Right lobe of liver (tissue), 6 donors: Measurements from ENCODE around the gene JAKMIP1. TPM values are rescaled to one million over a fixed set of nuclear protein-coding genes. Genes with fewer than 3 reads are reported as not detected.

ENCODE experiments used
- ATAC-seq, 4 donors: fragments of 200-7000 bp; cut with Tn5 transposase; one replicate each; pipeline ENCODE4 v1.9.1; 2020; ENCODE audit warnings: mild to moderate bottlenecking in 4 of 4, moderate library complexity in 4 of 4
- DNase-seq, 3 donors: peaks; one replicate each; pipeline ENCODE4 v3.0.0-alpha.2; 2020
- H3K27ac ChIP-seq, 3 donors: fragments of 200-600 bp; one replicate each; pipeline ENCODE4 v1.8.0; 2022
- H3K27me3 ChIP-seq, 2 donors: fragments of 200-600 bp; one replicate each; pipeline ENCODE4 v1.8.0; 2022
- H3K36me3 ChIP-seq, 4 donors: fragments of 200-600 bp; sonication (generic) in 1 of 4; one replicate each; pipeline versions ENCODE4 v1.5.1 to v1.8.0; 2017 to 2022; ENCODE audit warnings: control low read depth in 1 of 4
- H3K4me1 ChIP-seq, 4 donors: fragments of 200-600 bp; sonication (generic) in 1 of 4; one replicate each; pipeline versions ENCODE4 v1.5.1 to v1.8.0; 2017 to 2022; ENCODE audit warnings: control low read depth in 1 of 4
- H3K4me3 ChIP-seq, 3 donors: fragments of 200-600 bp; one replicate each; pipeline ENCODE4 v1.8.0; 2022
- H3K9me3 ChIP-seq, 4 donors: fragments of 200-600 bp; sonication (generic) in 1 of 4; one replicate each; pipeline versions ENCODE4 v1.5.1 to v1.8.0; 2017 to 2022; ENCODE audit warnings: control low read depth in 1 of 4
- CTCF ChIP-seq, 4 donors: fragments of 200-600 bp in 3 of 4; fragments of 450-650 bp in 1 of 4; IDR thresholded peaks; one replicate each; pipeline versions ENCODE4 v1.5.1 to v1.8.0; 2016 to 2022; ENCODE audit warnings: antibody characterized with exemption in 4 of 4, mild to moderate bottlenecking in 2 of 4
- POLR2A ChIP-seq: fragments of 450-650 bp; IDR thresholded peaks from one replicate; pipeline ENCODE4 v1.6.1; 2017; ENCODE audit warnings: antibody characterized with exemption, mild to moderate bottlenecking
- whole genome bisulfite sequencing: methylation state at CpG from one replicate; pipeline ENCODE4 v1.1.6; 2018; ENCODE audit warnings: low coverage, low lambda C conversion rate; ENCODE audit not compliant: insufficient coverage; ENCODE audit errors: missing lambda C conversion rate; 5-methylcytosine and 5-hydroxymethylcytosine counted together
- intact Hi-C, 2 donors: fragments of 100-400 bp; cut with DNase I; formaldehyde crosslinking; loops; one replicate each; pipeline versions ENCODE4 v1.11.2 to v1.14.1; 2022
- total RNA-seq, 6 experiments: library from RNA; depleted of rRNA in 2 of 6; stranded (reverse); fragments of >200 nt in 2 of 6; fragmentation: NEBNext Ultra II Directional in 3 of 6; extraction: Animal tissue kit (Norgen Biotek cat#: 25700) in 3 of 6; gene quantifications; one replicate each; pipeline versions ENCODE4 v1.1.0 to v1.2.4, GENCODE V29; 2016 to 2023
- donor health status: DM: no; HTN: yes; CAD: no.
- donor health status: DM: no; HTN: no; CAD: no.
- donor health status: DM: no; HTN: no; CAD: no.
- donor health status: DM: no; HTN: yes; CAD: no.
- donor health status: DM: no; HTN: yes; CAD: no.

The JAKMIP1 gene
- total RNA-seq, 6 experiments from 2014 or later: 0.12 TPM; not detected in 5

- Histone ChIP-seq H3K9me3 (no peaks in the 10 kb centered on the region), H3K4me3 (no peak overlapping the region), H3K27me3 (peaks cover 0 to 5% of the 10 kb centered on the region in 2 donors), H3K36me3 (no peaks in the 10 kb centered on the region), H3K4me1 (peaks cover 0 to 10% (median 0%) of the 10 kb centered on the region in 4 donors), H3K27ac (no peak overlapping the region)
- WGBS: 32% methylated on average over 5 of the region's 6 CpGs
- intact Hi-C loops: no loop called here
- ATAC-seq (no peak), DNase-seq (no peak)
- no peak for TF ChIP-seq POLR2A
- no peak for TF ChIP-seq CTCF (IDR thresholded peaks at IDR 0.05)
Observed at GRCh38 chr4:6198278-6198677, 2.1 kb downstream of the JAKMIP1 start.

DNA sequence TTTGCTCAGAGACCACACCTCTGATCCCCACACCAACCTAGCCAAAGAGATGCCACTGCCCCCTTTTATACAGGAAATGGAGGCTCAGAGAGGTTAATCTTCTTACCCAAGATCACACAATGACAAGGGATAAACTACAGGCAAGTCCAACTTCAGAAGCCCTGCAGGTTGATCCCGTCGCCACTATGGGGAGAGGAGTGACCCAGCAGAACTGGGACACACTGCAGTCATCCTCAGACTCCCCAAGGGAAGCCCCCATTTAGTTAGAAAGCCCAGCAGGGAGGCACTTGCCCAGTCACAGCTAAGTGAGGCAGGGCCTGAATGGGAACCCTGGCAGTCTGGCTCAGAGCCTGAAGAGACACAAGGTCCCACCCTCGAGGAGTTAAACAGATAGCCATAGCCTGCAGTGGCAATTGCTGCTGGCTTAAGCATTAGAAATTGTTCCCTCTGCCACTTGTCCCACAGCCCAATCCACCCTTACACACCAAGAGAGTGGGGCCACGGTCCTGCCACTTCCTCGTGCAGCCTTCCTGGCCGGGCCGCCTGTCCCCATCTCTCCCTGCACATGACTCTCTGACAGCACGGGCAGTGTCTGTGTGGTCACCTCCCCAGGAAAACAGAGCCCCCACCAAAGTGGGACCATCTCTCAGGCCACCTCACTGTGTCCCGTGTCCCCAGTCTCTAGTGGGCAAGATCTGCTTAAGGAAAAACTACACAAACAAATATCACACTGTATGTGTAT lies 2.7 kb downstream of the JAKMIP1 start:
- Histone ChIP-seq H3K27ac (no peak overlapping the region), H3K4me3 (no peak overlapping the region), H3K27me3 (peaks cover 0 to 5% of the 10 kb centered on the region in 2 donors), H3K9me3 (no peaks in the 10 kb centered on the region), H3K4me1 (peaks cover 0 to 10% (median 0%) of the 10 kb centered on the region in 4 donors), H3K36me3 (no peaks in the 10 kb centered on the region)
- DNase-seq: no peak
- intact Hi-C loops: no loop called here
- no peak for ATAC-seq
- 33% methylated on average over 3 of the region's 9 CpGs for WGBS
- TF ChIP-seq POLR2A (no peak), CTCF (IDR thresholded peaks at IDR 0.05) (no peak)

DNA sequence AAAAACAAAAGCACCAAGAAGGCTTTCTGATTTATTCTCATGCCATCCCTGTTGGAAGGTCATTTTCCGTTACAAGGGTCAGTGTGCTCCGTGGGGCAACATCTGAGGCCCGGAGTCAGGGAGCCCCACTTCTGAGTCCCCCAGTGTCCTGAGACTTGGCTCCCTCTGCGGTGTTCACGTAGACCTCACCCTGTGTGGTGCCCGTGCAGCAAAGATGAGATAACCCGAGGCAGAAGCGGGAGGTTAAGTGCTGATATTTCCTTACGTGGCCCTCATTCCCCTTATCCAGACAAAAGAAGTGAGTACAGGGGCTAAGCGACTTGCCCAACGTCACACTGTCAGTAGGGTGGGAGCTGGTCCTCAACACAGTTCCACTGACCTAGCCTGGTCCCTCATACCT lies 3.5 kb downstream of the JAKMIP1 start:
- 40% methylated on average over 1 of the region's 11 CpGs for WGBS
- peaks cover 0 to 5% of the 10 kb centered on the region in 2 donors for H3K27me3 ChIP-seq
- peaks cover 0 to 10% (median 0%) of the 10 kb centered on the region in 4 donors for H3K4me1 ChIP-seq

DNA sequence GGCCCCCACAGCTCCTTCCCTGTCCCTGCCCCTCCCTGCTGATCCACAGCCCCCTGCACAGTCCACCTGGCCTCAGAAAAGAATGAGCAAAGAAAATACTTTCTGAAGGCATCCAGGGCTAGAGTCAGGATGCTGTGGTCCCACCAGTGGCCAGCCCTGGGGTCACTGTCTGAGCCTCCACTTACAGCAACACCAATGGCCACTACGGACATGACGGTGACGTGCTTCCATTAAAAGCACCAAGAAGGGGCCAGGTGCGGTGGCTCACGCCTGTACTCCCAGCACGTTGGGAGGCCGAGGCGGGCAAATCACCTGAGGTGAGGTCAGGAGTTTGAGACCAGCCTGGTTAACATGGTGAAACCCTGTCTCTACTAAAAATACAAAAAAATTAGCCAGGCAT lies 4.0 kb downstream of the JAKMIP1 start:
- H3K27ac ChIP-seq: no peak overlapping the region
- no peaks in the 10 kb centered on the region for H3K9me3 ChIP-seq
- TF ChIP-seq CTCF (IDR thresholded peaks at IDR 0.05): no peak
- no peak for TF ChIP-seq POLR2A
- 90% methylated on average over 2 of the region's 8 CpGs for WGBS
- H3K4me3 ChIP-seq: no peak overlapping the region
- ATAC-seq (no peak), DNase-seq (no peak)
- no peaks in the 10 kb centered on the region for H3K36me3 ChIP-seq
- peaks cover 0 to 10% (median 0%) of the 10 kb centered on the region in 4 donors for H3K4me1 ChIP-seq
- intact Hi-C loops: no loop called here
- peaks cover 0 to 5% of the 10 kb centered on the region in 2 donors for H3K27me3 ChIP-seq

More for the DNA sequence above, 3.5 kb downstream of the JAKMIP1 start:
- Histone ChIP-seq H3K27ac (no peak overlapping the region), H3K36me3 (no peaks in the 10 kb centered on the region), H3K9me3 (no peaks in the 10 kb centered on the region), H3K4me3 (no peak overlapping the region)
- intact Hi-C loops: no loop called here
- TF ChIP-seq CTCF (IDR thresholded peaks at IDR 0.05) (no peak), POLR2A (no peak)
- DNase-seq (no peak), ATAC-seq (no peak)
